PC-3 (cell line): ENCODE measurements around the gene SYNJ1. TPM values are rescaled to one million over a fixed set of nuclear protein-coding genes. Genes with fewer than 3 reads are reported as not detected.

Experiments used
- ATAC-seq: fragments of 200-7000 bp; cut with Tn5 transposase; 2 replicates; pipeline ENCODE4 v1.9.1; 2020; ENCODE audit warnings: mild to moderate bottlenecking, moderate library complexity
- BruUV-seq: library from RNA; stranded (reverse); fragments of 400-500 nt; replicated peaks from 2 replicates; lab custom pipeline; 2021; lab: Mats Ljungman, UMichigan
- CTCF ChIA-PET: fragments of 300-600 bp; sonication (Branson Sonifier 250); formaldehyde crosslinking; loops from one replicate; lab custom pipeline; 2022; ENCODE audit warnings: antibody characterized with exemption; lab: Charles Lee
- POLR2A ChIA-PET: fragments of 300-600 bp; sonication (Branson Sonifier 250); formaldehyde crosslinking; loops from one replicate; lab custom pipeline; 2022; ENCODE audit warnings: antibody characterized with exemption; ENCODE audit not compliant: unreplicated experiment; lab: Charles Lee
- DNase-seq: peaks from one replicate; pipeline ENCODE4 v3.0.0-alpha.2; 2015
- H2AFZ ChIP-seq: fragments of 300-600 bp; sonication (generic); 2 replicates; pipeline ENCODE4 v1.6.0; 2016; ENCODE audit warnings: antibody characterized with exemption, low read length
- H3F3A ChIP-seq: fragments of 300-600 bp; sonication (generic); one replicate; pipeline ENCODE4 v1.6.0; 2017; ENCODE audit warnings: antibody characterized with exemption, low read length, control low read depth, mild to moderate bottlenecking; ENCODE audit not compliant: unreplicated experiment
- H3K27ac ChIP-seq: fragments of 300-600 bp; sonication (generic); 2 replicates; pipeline ENCODE4 v1.5.1; 2016; ENCODE audit warnings: mild to moderate bottlenecking, low read length
- H3K27me3 ChIP-seq: fragments of 300-600 bp; sonication (generic); 2 replicates; pipeline ENCODE4 v1.6.1; 2016; ENCODE audit warnings: low read length, mixed read lengths
- H3K36me3 ChIP-seq: fragments of 300-600 bp; sonication (generic); 2 replicates; pipeline ENCODE4 v1.6.1; 2016; ENCODE audit warnings: low read depth, mixed run types, low read length, mixed read lengths
- H3K4me1 ChIP-seq: fragments of 300-600 bp; sonication (generic); 2 replicates; pipeline ENCODE4 v1.5.1; 2016; ENCODE audit warnings: low read length; ENCODE audit not compliant: insufficient read depth
- H3K4me2 ChIP-seq: fragments of 300-600 bp; sonication (generic); 2 replicates; pipeline ENCODE4 v1.6.0; 2016; ENCODE audit warnings: low read length
- H3K4me3 ChIP-seq: fragments of 300-600 bp; sonication (generic); 2 replicates; pipeline ENCODE4 v1.5.1; 2016; ENCODE audit warnings: mild to moderate bottlenecking, low read length, mixed read lengths
- H3K79me2 ChIP-seq: fragments of 300-600 bp; sonication (generic); 2 replicates; pipeline ENCODE4 v1.6.1; 2017; ENCODE audit warnings: low read length, mixed read lengths
- H3K9ac ChIP-seq: fragments of 300-600 bp; sonication (generic); 2 replicates; pipeline ENCODE4 v1.6.0; 2016; ENCODE audit warnings: mild to moderate bottlenecking, low read length
- H3K9me2 ChIP-seq: fragments of 300-600 bp; sonication (generic); replicated peaks from 2 replicates; pipeline ENCODE4 v1.6.1; 2016; ENCODE audit warnings: mixed run types, low read length, mixed read lengths
- H3K9me3 ChIP-seq: fragments of 300-600 bp; sonication (generic); 2 replicates; pipeline ENCODE4 v1.6.1; 2016; ENCODE audit warnings: low read length, mixed read lengths
- H4K20me1 ChIP-seq: fragments of 300-600 bp; sonication (generic); 2 replicates; pipeline ENCODE4 v1.6.1; 2016; ENCODE audit warnings: low read length, mixed read lengths
- EZH2 ChIP-seq: fragments of 300-600 bp; sonication (generic); IDR thresholded peaks from one replicate; pipeline ENCODE4 v1.6.1; 2017; ENCODE audit warnings: antibody characterized with exemption, mild to moderate bottlenecking, low read length; ENCODE audit not compliant: unreplicated experiment
- EZH2phosphoT487 ChIP-seq: fragments of 300-600 bp; sonication (generic); IDR thresholded peaks from 2 replicates; pipeline ENCODE4 v1.6.1; 2018; ENCODE audit warnings: mild to moderate bottlenecking, antibody characterized with exemption, low read length, borderline replicate concordance
- intact Hi-C: fragments of 100-400 bp; cut with micrococcal nuclease; formaldehyde crosslinking; loops from 2 replicates; pipeline ENCODE4 v1.9.0; 2023
- total RNA-seq: library from RNA; depleted of rRNA; stranded (reverse); fragments of >200 nt; gene quantifications from 2 replicates; pipeline ENCODE4 v1.2.3, GENCODE V29; 2014
- TF ChIP-seq, protein P1 (sequence below): fragments of 300-600 bp; sonication (generic); conservative IDR thresholded peaks from 2 replicates; pipeline ENCODE4 v1.5.1; 2017; ENCODE audit warnings: antibody characterized with exemption, low read depth, mild to moderate bottlenecking, low read length

The SYNJ1 gene
- total RNA-seq, 1 experiment from 2014 or later = 7.0 TPM

GRCh38 chr21:32599091-32599490 lies 128.7 kb downstream of the SYNJ1 start:
- Histone ChIP-seq H3K4me3 (no peak overlapping the region), H3K27me3 (no peaks in the 10 kb centered on the region), H3K36me3 (peaks cover 25% of the 10 kb centered on the region), H4K20me1 (no peaks in the 10 kb centered on the region), H3K9me3 (no peaks in the 10 kb centered on the region), H2AFZ (no peak overlapping the region), H3F3A (no peaks in the 10 kb centered on the region), H3K9ac (no peak overlapping the region), H3K4me2 (no peak overlapping the region), H3K27ac (no peak overlapping the region), H3K9me2 (no peaks in the 10 kb centered on the region), H3K4me1 (peaks cover 12% of the 10 kb centered on the region), H3K79me2 (no peaks in the 10 kb centered on the region)
- no peak for DNase-seq
- no TSS peak for BruUV-seq
- intact Hi-C loops = loop anchor here (5.0 kb wide), 1 partner anchor 102 kb away; no protein-coding TSS in a partner anchor
- ChIA-PET POLR2A (interaction anchor here (0.6 kb wide), 2 partner anchors 104 to 172 kb away, joined by 3 to 5 read pairs; partner anchors contain the start of gene PAXBP1), CTCF (interaction anchor here (1.4 kb wide), 1 partner anchor 196 kb away, joined by 3 read pairs; no protein-coding TSS in a partner anchor)
- no peak for ATAC-seq
- no peak for TF ChIP-seq EZH2phosphoT487
- no peak for TF ChIP-seq EZH2
- TF ChIP-seq, protein P1, sequence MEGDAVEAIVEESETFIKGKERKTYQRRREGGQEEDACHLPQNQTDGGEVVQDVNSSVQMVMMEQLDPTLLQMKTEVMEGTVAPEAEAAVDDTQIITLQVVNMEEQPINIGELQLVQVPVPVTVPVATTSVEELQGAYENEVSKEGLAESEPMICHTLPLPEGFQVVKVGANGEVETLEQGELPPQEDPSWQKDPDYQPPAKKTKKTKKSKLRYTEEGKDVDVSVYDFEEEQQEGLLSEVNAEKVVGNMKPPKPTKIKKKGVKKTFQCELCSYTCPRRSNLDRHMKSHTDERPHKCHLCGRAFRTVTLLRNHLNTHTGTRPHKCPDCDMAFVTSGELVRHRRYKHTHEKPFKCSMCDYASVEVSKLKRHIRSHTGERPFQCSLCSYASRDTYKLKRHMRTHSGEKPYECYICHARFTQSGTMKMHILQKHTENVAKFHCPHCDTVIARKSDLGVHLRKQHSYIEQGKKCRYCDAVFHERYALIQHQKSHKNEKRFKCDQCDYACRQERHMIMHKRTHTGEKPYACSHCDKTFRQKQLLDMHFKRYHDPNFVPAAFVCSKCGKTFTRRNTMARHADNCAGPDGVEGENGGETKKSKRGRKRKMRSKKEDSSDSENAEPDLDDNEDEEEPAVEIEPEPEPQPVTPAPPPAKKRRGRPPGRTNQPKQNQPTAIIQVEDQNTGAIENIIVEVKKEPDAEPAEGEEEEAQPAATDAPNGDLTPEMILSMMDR = no peak

GRCh38 chr21:32597205-32597604 lies 130.6 kb downstream of the SYNJ1 start:
- no peaks in the 10 kb centered on the region for H3F3A ChIP-seq
- no peak overlapping the region for H3K4me3 ChIP-seq
- peaks cover 12% of the 10 kb centered on the region; the same call in 1 of the 2 replicates for H3K36me3 ChIP-seq
- no peak overlapping the region for H2AFZ ChIP-seq
- peak; percentile 98 for DNase-seq
- TF ChIP-seq EZH2 = no peak
- ChIA-PET CTCF (no interaction called here), POLR2A (interaction anchor here (0.6 kb wide), 1 partner anchor 1095 kb away, joined by 3 read pairs; no protein-coding TSS in a partner anchor)
- H4K20me1 ChIP-seq = no peaks in the 10 kb centered on the region
- no peaks in the 10 kb centered on the region for H3K9me2 ChIP-seq
- peak overlapping the region; percentile 31; the same call in 1 of the 2 replicates for H3K9ac ChIP-seq
- no peaks in the 10 kb centered on the region for H3K9me3 ChIP-seq
- no TSS peak for BruUV-seq
- peak overlapping the region; percentile 80 for H3K27ac ChIP-seq
- H3K4me2 ChIP-seq = 0 out of 2 replicates have a peak overlapping the region, but pooled peaks have one; percentile 5
- H3K79me2 ChIP-seq = no peaks in the 10 kb centered on the region
- peaks cover 12% of the 10 kb centered on the region for H3K4me1 ChIP-seq
- intact Hi-C loops = loop anchor here (1.0 to 5.0 kb wide), 2 partner anchors 100 to 183 kb away; no protein-coding TSS in a partner anchor
- ATAC-seq = peak; percentile 95
- H3K27me3 ChIP-seq = no peaks in the 10 kb centered on the region

DNA sequence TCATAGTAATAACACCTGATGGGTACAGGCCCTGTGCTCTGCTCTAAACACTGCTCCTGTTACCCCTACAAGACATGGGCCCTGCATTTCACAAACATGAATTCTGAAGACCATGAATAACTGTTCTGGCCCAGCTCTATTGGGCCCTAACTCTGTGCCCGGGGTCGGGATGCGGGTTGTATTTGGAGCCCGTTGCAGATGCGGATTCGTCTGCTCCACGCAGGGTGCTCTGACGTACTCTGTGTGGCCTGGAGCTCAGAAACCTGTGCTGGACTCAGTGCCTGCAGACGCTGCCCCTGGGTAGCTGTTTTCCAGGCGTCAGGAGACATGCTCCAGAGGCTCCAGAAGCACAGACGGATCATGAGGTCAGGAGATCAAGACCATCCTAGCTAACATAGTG lies 132.4 kb downstream of the SYNJ1 start:
- Histone ChIP-seq H4K20me1 (no peaks in the 10 kb centered on the region), H3K36me3 (peaks cover 5% of the 10 kb centered on the region; the same call in 1 of the 2 replicates), H3F3A (no peaks in the 10 kb centered on the region), H3K4me3 (no peak overlapping the region), H2AFZ (no peak overlapping the region), H3K79me2 (no peaks in the 10 kb centered on the region), H3K27ac (no peak overlapping the region), H3K9me2 (no peaks in the 10 kb centered on the region), H3K4me2 (no peak overlapping the region), H3K27me3 (no peaks in the 10 kb centered on the region), H3K9ac (no peak overlapping the region), H3K4me1 (peaks cover 12% of the 10 kb centered on the region), H3K9me3 (no peaks in the 10 kb centered on the region)
- ATAC-seq = no peak
- ChIA-PET CTCF (interaction anchor here (0.7 kb wide), 1 partner anchor 181 kb away, joined by 3 read pairs; no protein-coding TSS in a partner anchor), POLR2A (no interaction called here)
- DNase-seq = no peak
- TF ChIP-seq EZH2 (no peak), EZH2phosphoT487 (no peak)
- no TSS peak for BruUV-seq
- intact Hi-C loops = loop anchor here (5.0 kb wide), 1 partner anchor 98 kb away; no protein-coding TSS in a partner anchor
